Measurements from ENCODE around the gene ROBO4.

DNA sequence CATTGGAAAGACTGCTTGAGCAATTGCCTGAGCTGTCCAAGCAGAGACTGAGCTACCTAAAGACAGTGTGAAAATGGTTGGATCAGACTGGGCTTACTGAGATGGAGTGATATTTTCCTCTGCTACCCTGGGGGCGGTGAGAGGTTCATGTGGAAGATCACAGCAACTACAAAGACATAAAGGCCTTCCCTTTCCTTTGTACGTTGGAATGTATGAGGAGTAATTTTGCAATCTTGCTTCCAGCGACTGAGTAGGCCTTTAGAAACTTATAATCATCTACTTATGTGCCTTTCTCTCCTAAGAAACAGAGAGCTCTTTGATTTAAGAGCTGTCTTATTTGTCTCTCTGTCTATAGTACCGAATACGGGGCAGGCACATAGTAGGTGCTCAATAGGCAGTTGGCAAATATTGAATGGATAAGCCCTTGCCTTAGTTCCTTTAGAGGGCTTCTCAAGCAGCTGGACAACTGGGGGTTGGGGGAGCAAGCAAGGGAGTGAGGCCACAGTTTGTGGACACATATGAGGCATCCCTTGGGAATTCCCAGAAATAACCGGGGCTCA, 40.6 kb upstream of the ROBO4 start:
- TF ChIP-seq CTCF (IDR thresholded peaks at IDR 0.05) (no peak), EP300 (IDR thresholded peaks at IDR 0.05; ENCODE audit: low read depth) (no peak), POLR2A (IDR thresholded peaks at IDR 0.05) (no peak)
